ENCODE data around the gene RNF150. TPM values are rescaled to one million over a fixed set of nuclear protein-coding genes. Genes with fewer than 3 reads are reported as not detected.

RNF150 gene
- total RNA-seq, 1 experiment from 2014 or later: 4.4 TPM

GRCh38 chr4:141131723-141132071 lies 1.6 kb downstream of the RNF150 start:
- Mint-ChIP-seq H3K9me3 (peaks cover 0 to 2% of the 10 kb centered on the region in 2 experiments; a peak in 2 of 5 replicates), H3K4me1 (peaks cover 25% of the 10 kb centered on the region in 2 experiments), H3K27me3 (ENCODE audit: low read depth) (peaks cover 46% of the 10 kb centered on the region), H3K36me3 (ENCODE audit: insufficient read depth in 1 of 3, low read depth in 3 of 3) (peaks cover 0 to 2% (median 0%) of the 10 kb centered on the region in 3 experiments; a peak in 1 of 7 replicates), H3K4me3 (peak overlapping the region; percentile 88 to 98), H3K27ac (no peak overlapping the region)
- H3K23ac ChIP-seq (ENCODE audit: insufficient read length, low read depth, low read length): no peak overlapping the region
- no peak overlapping the region for H2BK5ac ChIP-seq (ENCODE audit: insufficient read length, low read length)
- H3K9me3 ChIP-seq (ENCODE audit: control insufficient read depth, low read depth, low read length): no peaks in the 10 kb centered on the region
- H3K23me2 ChIP-seq (ENCODE audit: insufficient read length, low read depth, low read length, poor library complexity, severe bottlenecking): peaks cover 4% of the 10 kb centered on the region
- H3K4me1 ChIP-seq (ENCODE audit: insufficient read depth, low read length): no peaks in the 10 kb centered on the region
- H2BK120ac ChIP-seq (ENCODE audit: low read depth, low read length, poor library complexity, severe bottlenecking): no peak overlapping the region
- H2BK12ac ChIP-seq (ENCODE audit: insufficient read length, low read depth, low read length): no peak overlapping the region
- peak overlapping the region; percentile 80 for H3K4me2 ChIP-seq (ENCODE audit: insufficient read depth, insufficient read length, low read length)
- no peak overlapping the region for H3K18ac ChIP-seq (ENCODE audit: insufficient read length, low read depth, low read length)
- H3K56ac ChIP-seq (ENCODE audit: insufficient read length, low read depth, low read length): no peak overlapping the region
- H2BK20ac ChIP-seq (ENCODE audit: low read depth, low read length, poor library complexity, severe bottlenecking): no peak overlapping the region
- H2BK15ac ChIP-seq (ENCODE audit: low read depth, low read length): no peak overlapping the region
- H2AFZ ChIP-seq (ENCODE audit: low read length): no peak overlapping the region
- WGBS (ENCODE audit: extremely low coverage, insufficient read length, low lambda C conversion rate): no CpG with 5 or more reads among the region's 8 CpGs
- no peak overlapping the region for H3K14ac ChIP-seq (ENCODE audit: insufficient read depth, low read length)
- no peak overlapping the region for H3K4ac ChIP-seq (ENCODE audit: low read depth, low read length)
- no peak overlapping the region for H3K9ac ChIP-seq (ENCODE audit: extremely low read depth, insufficient read length, low read length)
- H3K27me3 ChIP-seq (ENCODE audit: insufficient read depth, low read length): no peaks in the 10 kb centered on the region; the same call in 1 of the 2 replicates
- no peaks in the 10 kb centered on the region for H3K79me1 ChIP-seq (ENCODE audit: insufficient read depth, low read depth, low read length, poor library complexity, severe bottlenecking)
- H4K8ac ChIP-seq (replicated peaks; ENCODE audit: insufficient read length, low read depth, low read length): no peak overlapping the region
- TF ChIP-seq CTCF (conservative IDR thresholded peaks at IDR 0.05): no peak
- H3K79me2 ChIP-seq (ENCODE audit: insufficient read depth, low read length): no peaks in the 10 kb centered on the region
- no peak overlapping the region for H2AK5ac ChIP-seq (ENCODE audit: insufficient read length, low read length)
- H3K27ac ChIP-seq (ENCODE audit: insufficient read length, low read depth, low read length): no peak overlapping the region
- H4K91ac ChIP-seq (ENCODE audit: insufficient read length, low read depth, low read length): no peak overlapping the region
- H4K20me1 ChIP-seq (ENCODE audit: control insufficient read depth, insufficient read depth, insufficient read length): no peaks in the 10 kb centered on the region
- H3T11ph ChIP-seq (ENCODE audit: low read length): no peak overlapping the region
- no peak overlapping the region for H4K5ac ChIP-seq (ENCODE audit: insufficient read length, low read depth, low read length)
- no peak for DNase-seq
